Measurements from ENCODE around the gene SEMA3B. TPM values are rescaled to one million over a fixed set of nuclear protein-coding genes. Genes with fewer than 3 reads are reported as not detected.
"Not testable (repeated sequence)": the region's sequence is repeated elsewhere in the genome, so short reads cannot be mapped to it uniquely, and the experiment has no call there.

The SEMA3B gene
- total RNA-seq: under 1 TPM; 0.33 to 0.37 TPM

DNA sequence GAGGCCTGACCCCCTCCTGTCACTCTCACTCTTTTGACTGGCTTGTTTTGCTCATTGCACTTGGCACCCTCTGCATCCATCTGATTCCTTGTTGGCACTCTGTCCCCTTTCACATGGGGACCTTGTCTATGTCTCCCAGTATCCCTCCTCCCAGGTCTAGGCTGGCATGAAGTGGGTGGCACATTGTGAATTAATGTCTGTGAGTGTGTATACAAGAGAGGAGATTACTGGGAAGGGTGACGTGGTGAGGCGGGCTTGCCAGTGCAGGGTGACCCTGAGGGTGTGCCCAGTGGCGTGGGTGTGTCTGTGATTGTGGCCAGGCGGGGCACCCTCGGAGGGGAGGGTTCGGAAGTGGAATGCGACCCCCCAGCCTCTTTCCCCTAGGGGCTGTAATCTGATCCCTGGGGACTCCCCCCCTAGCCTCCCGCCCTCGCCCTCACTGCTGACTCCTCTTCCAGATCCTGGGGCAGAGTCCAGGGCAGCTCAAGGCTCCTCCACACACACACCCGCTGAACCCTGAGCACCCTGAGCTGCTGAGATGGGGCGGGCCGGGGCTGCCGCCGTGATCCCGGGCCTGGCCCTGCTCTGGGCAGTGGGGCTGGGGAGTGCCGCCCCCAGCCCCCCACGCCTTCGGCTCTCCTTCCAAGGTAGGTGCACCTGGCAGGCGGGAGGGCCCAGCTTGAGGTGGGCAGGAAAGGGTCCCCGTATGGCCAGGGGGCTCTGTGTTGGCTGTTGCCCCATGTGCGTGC, at the start of gene SEMA3B:
TSS of gene SEMA3B (plus strand) at position 445 of the 749 bp plus-strand sequence. CDS start at position 539, 94 bp downstream.
- no peak for DNase-seq
- Mint-ChIP-seq H3K27me3 (ENCODE audit: low read depth) (peaks cover 17% of the 10 kb centered on the region), H3K27ac (no peak within 1 kb of the TSS), H3K36me3 (ENCODE audit: low read depth) (no peaks in the 10 kb centered on the region), H3K4me3 (no peak within 1 kb of the TSS), H3K9me3 (no peaks in the 10 kb centered on the region), H3K4me1 (ENCODE audit: low read depth) (peaks cover 11% of the 10 kb centered on the region)
- intact Hi-C loops (cut with micrococcal nuclease): no loop called here
- CTCF ChIA-PET: interaction anchor here (0.6 to 1.9 kb wide), 3 partner anchors 12 to 74 kb away, joined by 3 to 7 read pairs (median 3); no protein-coding TSS in a partner anchor

- Mint-ChIP-seq H3K4me1 (ENCODE audit: low read depth) (no peaks in the 10 kb centered on the region), H3K27ac (no peak overlapping the region), H3K4me3 (no peak overlapping the region), H3K36me3 (ENCODE audit: low read depth) (no peaks in the 10 kb centered on the region), H3K27me3 (ENCODE audit: low read depth) (no peaks in the 10 kb centered on the region), H3K9me3 (no peaks in the 10 kb centered on the region)
- intact Hi-C loops (cut with micrococcal nuclease): no loop called here
- no peak for DNase-seq
- CTCF ChIA-PET: interaction anchor here (0.9 to 3.5 kb wide), 3 partner anchors 24 to 55 kb away, joined by 3 to 19 read pairs (median 3); no protein-coding TSS in a partner anchor
Observed at GRCh38 chr3:50219285-50219684, 49.7 kb upstream of the SEMA3B start.

DNA sequence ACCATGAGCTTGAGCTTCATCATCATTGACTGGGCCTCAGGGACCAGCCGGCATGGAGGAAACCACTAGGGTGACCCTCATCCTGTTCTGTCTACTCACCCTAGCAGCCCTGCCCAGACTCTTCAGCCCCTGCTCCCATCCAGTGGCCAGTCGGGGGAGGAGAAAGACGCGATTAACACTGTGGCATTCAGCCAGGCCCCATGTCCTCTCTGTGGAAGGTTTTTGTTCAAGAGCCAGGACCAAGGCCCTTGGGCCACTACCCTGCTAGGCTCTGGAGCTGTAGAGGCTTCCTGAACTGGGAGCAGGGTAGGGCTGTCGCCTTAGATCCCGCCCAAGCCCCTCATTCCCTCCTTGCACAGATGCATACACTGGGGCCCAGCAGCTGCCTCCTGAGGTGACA, 48.8 kb upstream of the SEMA3B start:
- Mint-ChIP-seq H3K27me3 (ENCODE audit: low read depth) (no peaks in the 10 kb centered on the region), H3K9me3 (no peaks in the 10 kb centered on the region), H3K4me3 (no peak overlapping the region), H3K36me3 (ENCODE audit: low read depth) (no peaks in the 10 kb centered on the region), H3K27ac (no peak overlapping the region), H3K4me1 (ENCODE audit: low read depth) (no peaks in the 10 kb centered on the region)
- intact Hi-C loops (cut with micrococcal nuclease): no loop called here
- DNase-seq: no peak
- CTCF ChIA-PET: interaction anchor here (0.9 to 2.7 kb wide), 3 partner anchors 25 to 100 kb away, joined by 3 to 22 read pairs (median 4); no protein-coding TSS in a partner anchor

GRCh38 chr3:50221051-50221410, 47.9 kb upstream of the SEMA3B start:
- Mint-ChIP-seq H3K27me3 (ENCODE audit: low read depth) (no peaks in the 10 kb centered on the region), H3K4me1 (ENCODE audit: low read depth) (peaks cover 2% of the 10 kb centered on the region), H3K4me3 (no peak overlapping the region), H3K9me3 (no peaks in the 10 kb centered on the region), H3K27ac (no peak overlapping the region), H3K36me3 (ENCODE audit: low read depth) (no peaks in the 10 kb centered on the region)
- CTCF ChIA-PET: interaction anchor here (0.7 to 2.7 kb wide), 4 partner anchors 26 to 101 kb away, joined by 4 to 22 read pairs (median 4); no protein-coding TSS in a partner anchor
- intact Hi-C loops (cut with micrococcal nuclease): no loop called here
- DNase-seq: no peak

- H3K9me3 Mint-ChIP-seq: no peaks in the 10 kb centered on the region
- intact Hi-C loops (cut with micrococcal nuclease): no loop called here
- no peak overlapping the region for H3K4me3 Mint-ChIP-seq
- H3K27me3 Mint-ChIP-seq (ENCODE audit: low read depth): no peaks in the 10 kb centered on the region
- H3K27ac Mint-ChIP-seq: no peak overlapping the region
- peaks cover 6% of the 10 kb centered on the region for H3K4me1 Mint-ChIP-seq (ENCODE audit: low read depth)
- CTCF ChIA-PET: interaction anchor here (0.7 to 2.7 kb wide), 5 partner anchors 25 to 101 kb away, joined by 4 to 22 read pairs (median 5); no protein-coding TSS in a partner anchor
- no peak for DNase-seq
- H3K36me3 Mint-ChIP-seq (ENCODE audit: low read depth): no peaks in the 10 kb centered on the region
Observed at GRCh38 chr3:50221411-50222168, 47.4 kb upstream of the SEMA3B start.

DNA sequence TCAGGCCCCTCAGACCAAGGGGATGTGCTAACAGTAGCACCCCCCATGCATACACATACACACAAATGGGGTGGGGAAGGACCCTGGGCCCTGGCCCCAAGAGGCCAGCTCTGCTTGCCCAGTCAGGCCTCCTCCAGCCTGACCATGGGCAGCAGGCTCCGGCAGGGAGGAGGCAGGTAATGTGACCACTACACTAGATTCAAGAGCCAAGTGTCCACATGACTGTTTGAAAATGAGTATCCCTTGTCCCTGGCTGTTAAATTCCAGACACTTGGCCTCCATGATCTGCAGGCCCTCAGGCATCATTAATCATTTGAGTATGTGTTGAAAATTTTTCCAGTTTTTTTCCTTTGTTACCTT, 46.8 kb upstream of the SEMA3B start:
- no peak overlapping the region for H3K27ac Mint-ChIP-seq
- H3K4me1 Mint-ChIP-seq (ENCODE audit: low read depth): peaks cover 10% of the 10 kb centered on the region
- intact Hi-C loops (cut with micrococcal nuclease): no loop called here
- H3K27me3 Mint-ChIP-seq (ENCODE audit: low read depth): no peaks in the 10 kb centered on the region
- H3K4me3 Mint-ChIP-seq: no peak overlapping the region
- H3K36me3 Mint-ChIP-seq (ENCODE audit: low read depth): no peaks in the 10 kb centered on the region
- no peaks in the 10 kb centered on the region for H3K9me3 Mint-ChIP-seq
- DNase-seq: no peak
- CTCF ChIA-PET: interaction anchor here (1.6 to 2.7 kb wide), 3 partner anchors 25 to 30 kb away, joined by 5 to 22 read pairs (median 7); no protein-coding TSS in a partner anchor

GRCh38 chr3:50224639-50225038, 44.3 kb upstream of the SEMA3B start:
- Mint-ChIP-seq H3K36me3 (ENCODE audit: low read depth) (no peaks in the 10 kb centered on the region), H3K27me3 (ENCODE audit: low read depth) (no peaks in the 10 kb centered on the region), H3K27ac (no peak overlapping the region), H3K9me3 (no peaks in the 10 kb centered on the region), H3K4me1 (ENCODE audit: low read depth) (peaks cover 18% of the 10 kb centered on the region), H3K4me3 (no peak overlapping the region)
- CTCF ChIA-PET: interaction anchor here (1.0 to 8.2 kb wide), 12 partner anchors 14 to 104 kb away, joined by 3 to 151 read pairs (median 9); partner anchors contain the start of gene GNAT1
- no peak for DNase-seq
- intact Hi-C loops (cut with micrococcal nuclease): no loop called here

- Mint-ChIP-seq H3K27ac (peak overlapping the region; percentile 80), H3K4me3 (peak overlapping the region; percentile 96), H3K9me3 (no peaks in the 10 kb centered on the region), H3K36me3 (ENCODE audit: low read depth) (no peaks in the 10 kb centered on the region), H3K27me3 (ENCODE audit: low read depth) (no peaks in the 10 kb centered on the region), H3K4me1 (ENCODE audit: low read depth) (peaks cover 18% of the 10 kb centered on the region)
- DNase-seq: peak; percentile 67
- CTCF ChIA-PET: interaction anchor here (0.6 to 8.2 kb wide), 21 partner anchors 9 to 959 kb away, joined by 3 to 151 read pairs (median 5); partner anchors contain the start of genes GNAI2, GNAT1, IFRD2 and LSMEM2
- intact Hi-C loops (cut with micrococcal nuclease): loop anchor here (1.0 kb wide), 9 partner anchors 8 to 688 kb away; partner anchors contain the start of gene IFRD2
Observed at GRCh38 chr3:50226888-50227389, 42.0 kb upstream of the SEMA3B start.

- CTCF ChIA-PET: interaction anchor here (0.6 to 8.2 kb wide), 18 partner anchors 10 to 75 kb away, joined by 3 to 151 read pairs (median 4); partner anchors contain the start of genes GNAI2, GNAT1, HYAL1 and HYAL3
- Mint-ChIP-seq H3K36me3 (ENCODE audit: low read depth) (no peaks in the 10 kb centered on the region), H3K4me3 (peak overlapping the region; percentile 96), H3K27ac (peak overlapping the region; percentile 91), H3K4me1 (ENCODE audit: low read depth) (peaks cover 18% of the 10 kb centered on the region), H3K27me3 (ENCODE audit: low read depth) (no peaks in the 10 kb centered on the region), H3K9me3 (no peaks in the 10 kb centered on the region)
- intact Hi-C loops (cut with micrococcal nuclease): loop anchor here (1.0 kb wide), 5 partner anchors 8 to 65 kb away; partner anchors contain the start of gene IFRD2
- peak; percentile 92 for DNase-seq
Observed at GRCh38 chr3:50227390-50228183, 41.4 kb upstream of the SEMA3B start.

DNA sequence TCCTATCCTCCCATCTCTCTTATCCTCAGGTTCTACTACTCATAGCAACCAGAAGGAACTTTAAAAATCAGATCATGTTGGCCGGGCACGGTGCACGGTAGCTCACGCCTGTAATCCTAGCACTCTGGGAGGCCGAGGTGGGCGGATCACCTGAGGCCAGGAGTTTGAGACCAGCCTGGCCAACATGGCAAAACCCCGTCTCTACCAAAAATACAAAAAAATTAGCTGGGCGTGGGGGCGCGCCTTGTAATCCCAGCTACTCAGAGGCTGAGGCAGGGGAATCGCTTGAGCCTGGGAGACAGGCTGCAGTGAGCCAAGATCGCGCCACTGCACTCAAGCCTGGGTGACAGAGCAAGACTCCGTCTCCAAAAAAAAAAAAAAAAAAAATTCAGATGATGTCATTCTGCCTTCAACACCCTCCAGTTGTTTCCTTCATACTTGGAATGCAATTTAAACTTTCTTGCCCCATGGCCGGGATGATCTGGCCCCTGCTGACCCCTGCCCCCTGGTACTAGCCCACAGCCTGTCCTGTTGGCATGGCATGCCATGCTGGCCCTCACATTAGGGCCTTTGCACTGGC, 40.7 kb upstream of the SEMA3B start:
- H3K9me3 Mint-ChIP-seq; H3K27me3 Mint-ChIP-seq (ENCODE audit: low read depth); DNase-seq; H3K36me3 Mint-ChIP-seq (ENCODE audit: low read depth); intact Hi-C loops (cut with micrococcal nuclease): not testable (repeated sequence)
- H3K27ac Mint-ChIP-seq: peak overlapping the region; percentile 91
- peaks cover 18% of the 10 kb centered on the region for H3K4me1 Mint-ChIP-seq (ENCODE audit: low read depth)
- peak overlapping the region; percentile 96 for H3K4me3 Mint-ChIP-seq
- CTCF ChIA-PET: interaction anchor here (0.7 to 8.2 kb wide), 15 partner anchors 10 to 75 kb away, joined by 3 to 151 read pairs (median 4); partner anchors contain the start of genes GNAI2, GNAT1, HYAL1 and HYAL3

DNA sequence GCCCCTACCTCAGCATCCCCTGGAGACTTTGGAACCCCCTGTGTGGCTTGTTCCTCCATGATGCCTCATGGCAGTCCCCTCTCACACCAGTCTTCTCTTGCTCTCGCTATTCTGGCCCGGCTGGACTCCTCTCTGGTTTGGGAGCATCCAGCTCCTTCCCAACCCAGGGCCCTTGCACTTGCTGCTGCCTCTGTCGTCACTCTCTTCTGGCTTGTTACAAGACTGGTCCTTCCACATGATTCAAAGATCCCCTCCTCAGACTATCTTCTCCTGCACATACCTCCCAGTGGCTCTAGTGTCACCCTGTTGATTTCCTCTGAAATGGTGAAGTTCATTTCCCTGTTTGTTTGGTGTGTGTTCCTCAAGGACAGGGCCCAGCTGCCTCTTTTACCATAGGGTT, 39.5 kb upstream of the SEMA3B start:
- CTCF ChIA-PET: interaction anchor here (0.8 to 8.2 kb wide), 9 partner anchors 13 to 70 kb away, joined by 3 to 151 read pairs (median 4); partner anchors contain the start of genes GNAT1, HYAL3 and NAA80

More for the DNA sequence above, 39.5 kb upstream of the SEMA3B start:
- no peak for DNase-seq
- H3K4me1 Mint-ChIP-seq (ENCODE audit: low read depth): peaks cover 18% of the 10 kb centered on the region
- no peak overlapping the region for H3K4me3 Mint-ChIP-seq
- no peaks in the 10 kb centered on the region for H3K36me3 Mint-ChIP-seq (ENCODE audit: low read depth)
- intact Hi-C loops (cut with micrococcal nuclease): no loop called here
- no peaks in the 10 kb centered on the region for H3K9me3 Mint-ChIP-seq
- H3K27ac Mint-ChIP-seq: no peak overlapping the region
- no peaks in the 10 kb centered on the region for H3K27me3 Mint-ChIP-seq (ENCODE audit: low read depth)
